Left lung (tissue), 10 donors: Measurements from ENCODE around the gene SAPCD1. TPM values are rescaled to one million over a fixed set of nuclear protein-coding genes. Genes with fewer than 3 reads are reported as not detected.

ENCODE experiments used
- ATAC-seq: fragments of 200-7000 bp; cut with Tn5 transposase; one replicate; pipeline ENCODE4 v1.9.1; 2020; ENCODE audit warnings: moderate library complexity
- DNase-seq, 4 donors: peaks; one replicate each; pipeline ENCODE4 v3.0.0-alpha.2; 2013 to 2020
- H3K27ac ChIP-seq, 2 donors: fragments of 200-600 bp; sonication (generic) in 1 of 2; one replicate each; pipeline versions ENCODE4 v1.5.0 to v1.8.0; 2020 to 2021
- H3K27me3 ChIP-seq, 2 donors: fragments of 200-600 bp; sonication (generic) in 1 of 2; one replicate each; pipeline versions ENCODE4 v1.5.0 to v1.8.0; 2020 to 2021
- H3K36me3 ChIP-seq, 2 donors: fragments of 200-600 bp; sonication (generic) in 1 of 2; one replicate each; pipeline versions ENCODE4 v1.5.0 to v1.8.0; 2020 to 2021
- H3K4me1 ChIP-seq, 2 donors: fragments of 200-600 bp; one replicate each; pipeline ENCODE4 v1.8.0; 2021
- H3K4me3 ChIP-seq, 2 donors: fragments of 200-600 bp; sonication (generic) in 1 of 2; one replicate each; pipeline versions ENCODE4 v1.5.0 to v1.8.0; 2020 to 2021; ENCODE audit warnings: mild to moderate bottlenecking in 1 of 2
- H3K9me3 ChIP-seq, 2 donors: fragments of 200-600 bp; sonication (generic) in 1 of 2; one replicate each; pipeline versions ENCODE4 v1.5.0 to v1.8.0; 2020 to 2021
- CTCF ChIP-seq, 2 donors: fragments of 200-600 bp; sonication (generic) in 1 of 2; IDR thresholded peaks; one replicate each; pipeline versions ENCODE4 v1.5.0 to v1.8.0; 2021; ENCODE audit warnings: antibody characterized with exemption in 2 of 2
- intact Hi-C, 2 donors: fragments of 100-400 bp; cut with DNase I; formaldehyde crosslinking; loops; one replicate each; pipeline versions ENCODE4 v1.11.2 to v1.14.2; 2022
- polyA plus RNA-seq, 6 donors: library from polyadenylated mRNA; unstranded; fragments of 120-200 nt; gene quantifications; one replicate each; pipeline ENCODE4 v1.2.1, GENCODE V29; 2013; ENCODE audit not compliant: insufficient read length in 6 of 6
- total RNA-seq, 2 donors: library from RNA; stranded (reverse); fragmentation: NEBNext Ultra II Directional; extraction: Animal tissue kit (Norgen Biotek cat#: 25700); gene quantifications; one replicate each; pipeline ENCODE4 v1.2.1, GENCODE V29; 2021
- donor health status: DM: no; HTN: yes; CAD: no.
- donor health status: DM: no; HTN: no; CAD: no.

The SAPCD1 gene
- total and polyA plus RNA-seq, 8 donors: 1.3 to 11.1 (median 7.4) TPM

- Histone ChIP-seq H3K9me3 (no peaks in the 10 kb centered on the region), H3K27ac (no peak overlapping the region), H3K4me1 (no peaks in the 10 kb centered on the region), H3K4me3 (no peak overlapping the region), H3K36me3 (no peaks in the 10 kb centered on the region), H3K27me3 (no peaks in the 10 kb centered on the region)
- DNase-seq (no peak), ATAC-seq (peak; percentile 25)
- intact Hi-C loops: no loop called here
- TF ChIP-seq CTCF (IDR thresholded peaks at IDR 0.05): no peak
These were observed 44.8 kb upstream of the SAPCD1 start for GRCh38 chr6:31717499-31718222.

GRCh38 chr6:31718265-31718664 lies 44.2 kb upstream of the SAPCD1 start:
- no peak for TF ChIP-seq CTCF (IDR thresholded peaks at IDR 0.05)
- no peaks in the 10 kb centered on the region for H3K4me1 ChIP-seq
- H3K4me3 ChIP-seq: no peak overlapping the region
- no peaks in the 10 kb centered on the region for H3K36me3 ChIP-seq
- DNase-seq: peak in 1 of 4 donors; percentile 69
- H3K27ac ChIP-seq: no peak overlapping the region
- peak; percentile 88 for ATAC-seq
- no peaks in the 10 kb centered on the region for H3K9me3 ChIP-seq
- intact Hi-C loops: no loop called here
- no peaks in the 10 kb centered on the region for H3K27me3 ChIP-seq

- Histone ChIP-seq H3K9me3 (no peaks in the 10 kb centered on the region), H3K27me3 (no peaks in the 10 kb centered on the region), H3K36me3 (no peaks in the 10 kb centered on the region), H3K4me3 (no peak overlapping the region), H3K27ac (peak overlapping the region in 1 of 2 donors; percentile 33), H3K4me1 (no peaks in the 10 kb centered on the region)
- DNase-seq (no peak), ATAC-seq (no peak)
- no peak for TF ChIP-seq CTCF (IDR thresholded peaks at IDR 0.05)
- intact Hi-C loops: no loop called here
These were observed 43.5 kb upstream of the SAPCD1 start for GRCh38 chr6:31719001-31719400.

- TF ChIP-seq CTCF (IDR thresholded peaks at IDR 0.05): no peak
These were observed 42.2 kb upstream of the SAPCD1 start for GRCh38 chr6:31720196-31720770.

DNA sequence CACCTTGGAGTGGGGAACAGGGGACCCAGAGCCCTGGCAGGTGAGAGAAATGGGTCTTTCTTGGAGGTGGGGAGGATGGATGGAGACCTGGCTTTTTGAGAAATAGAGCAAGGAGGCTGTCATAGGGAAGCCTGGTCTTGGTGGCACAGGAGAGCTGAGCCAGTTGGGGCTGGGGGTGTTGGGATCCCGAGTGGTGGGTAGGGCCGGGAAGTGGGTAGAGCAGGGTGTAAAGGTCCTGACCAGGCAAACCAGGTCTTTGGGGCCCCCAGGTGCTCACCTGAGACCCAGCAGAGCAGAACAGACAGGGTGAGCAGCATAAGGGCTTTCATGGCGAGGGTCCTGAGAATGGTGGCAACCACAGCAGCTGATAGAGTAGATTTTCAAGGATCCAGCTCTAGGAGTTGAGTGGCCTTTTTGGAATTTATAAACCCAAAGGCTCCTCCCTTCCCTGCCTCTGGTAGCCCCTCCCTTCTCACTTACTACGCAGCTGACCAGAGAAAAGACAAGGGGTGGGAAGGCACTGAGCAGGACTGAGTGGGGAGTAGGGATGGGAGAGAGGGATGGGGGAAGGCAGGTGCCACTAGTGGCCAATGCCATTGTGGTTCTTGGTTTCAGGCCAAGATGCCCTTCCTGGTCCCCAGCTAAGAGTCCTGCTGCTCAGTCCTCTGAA lies 41.0 kb upstream of the SAPCD1 start, which contains the start of gene LY6G6C:
LY6G6C (minus strand) TSS at position 396 of the 670 bp plus-strand sequence; CDS start at position 329, 67 bp downstream.
- Histone ChIP-seq H3K27ac (no peak within 1 kb of the TSS), H3K36me3 (peaks cover 0 to 18% of the 10 kb centered on the region in 2 donors), H3K27me3 (no peaks in the 10 kb centered on the region), H3K9me3 (no peaks in the 10 kb centered on the region), H3K4me1 (peaks cover 5 to 12% of the 10 kb centered on the region in 2 donors), H3K4me3 (no peak within 1 kb of the TSS)
- DNase-seq (no peak), ATAC-seq (no peak)
- intact Hi-C loops: no loop called here
- TF ChIP-seq CTCF (IDR thresholded peaks at IDR 0.05): no peak

More at GRCh38 chr6:31720196-31720770, 42.2 kb upstream of the SAPCD1 start:
- Histone ChIP-seq H3K4me3 (no peak overlapping the region), H3K36me3 (peaks cover 0 to 6% of the 10 kb centered on the region in 2 donors), H3K9me3 (no peaks in the 10 kb centered on the region), H3K27me3 (no peaks in the 10 kb centered on the region), H3K27ac (no peak overlapping the region), H3K4me1 (no peaks in the 10 kb centered on the region)
- intact Hi-C loops: no loop called here
- ATAC-seq (no peak), DNase-seq (no peak)
